ENCODE results near the gene SHISA3. TPM values are rescaled to one million over a fixed set of nuclear protein-coding genes. Genes with fewer than 3 reads are reported as not detected.

The SHISA3 gene
- total and polyA plus RNA-seq, 2 donors from 2014 or later: 20.3 to 31.7 TPM

DNA sequence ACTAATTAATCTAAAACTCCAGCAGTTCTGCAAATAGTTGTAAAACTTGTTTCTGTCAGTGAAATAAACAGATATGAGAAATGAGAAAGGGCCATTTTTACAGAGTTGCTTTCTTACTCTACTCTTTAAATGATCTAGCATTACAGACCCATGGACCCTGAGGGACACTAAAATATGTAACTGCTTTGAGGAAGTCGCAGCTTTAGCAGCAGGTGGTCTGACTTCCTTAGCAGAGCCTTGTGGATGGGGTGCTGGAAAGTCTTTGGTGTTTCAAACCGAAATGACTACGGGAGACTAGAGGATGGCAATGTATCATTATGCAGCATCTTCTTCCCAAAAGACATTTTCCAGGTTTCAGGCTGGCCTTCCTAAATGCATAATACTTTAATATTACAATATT, 18.7 kb downstream of the SHISA3 start:
- Histone ChIP-seq H3K4me1 (ENCODE audit: control insufficient read depth in 2 of 3, insufficient read depth in 2 of 3, low read depth in 1 of 3, low read length in 3 of 3) (peaks cover 0 to 6% (median 5%) of the 10 kb centered on the region in 3 donors), H3K27me3 (ENCODE audit: control insufficient read depth, insufficient read depth, low read length) (no peaks in the 10 kb centered on the region), H3K27ac (ENCODE audit: low read depth in 2 of 2, low read length in 2 of 2) (no peak overlapping the region), H3K36me3 (ENCODE audit: control insufficient read depth in 2 of 3, insufficient read depth in 3 of 3, low read length in 3 of 3) (no peaks in the 10 kb centered on the region), H3K9ac (ENCODE audit: low read length in 3 of 3) (no peak overlapping the region), H3K9me3 (ENCODE audit: control insufficient read depth in 2 of 3, insufficient read depth in 1 of 3, low read length in 3 of 3) (no peaks in the 10 kb centered on the region), H3K4me3 (ENCODE audit: low read length in 3 of 3) (no peak overlapping the region)
- DNase-seq: no peak
- TF ChIP-seq, protein P1, sequence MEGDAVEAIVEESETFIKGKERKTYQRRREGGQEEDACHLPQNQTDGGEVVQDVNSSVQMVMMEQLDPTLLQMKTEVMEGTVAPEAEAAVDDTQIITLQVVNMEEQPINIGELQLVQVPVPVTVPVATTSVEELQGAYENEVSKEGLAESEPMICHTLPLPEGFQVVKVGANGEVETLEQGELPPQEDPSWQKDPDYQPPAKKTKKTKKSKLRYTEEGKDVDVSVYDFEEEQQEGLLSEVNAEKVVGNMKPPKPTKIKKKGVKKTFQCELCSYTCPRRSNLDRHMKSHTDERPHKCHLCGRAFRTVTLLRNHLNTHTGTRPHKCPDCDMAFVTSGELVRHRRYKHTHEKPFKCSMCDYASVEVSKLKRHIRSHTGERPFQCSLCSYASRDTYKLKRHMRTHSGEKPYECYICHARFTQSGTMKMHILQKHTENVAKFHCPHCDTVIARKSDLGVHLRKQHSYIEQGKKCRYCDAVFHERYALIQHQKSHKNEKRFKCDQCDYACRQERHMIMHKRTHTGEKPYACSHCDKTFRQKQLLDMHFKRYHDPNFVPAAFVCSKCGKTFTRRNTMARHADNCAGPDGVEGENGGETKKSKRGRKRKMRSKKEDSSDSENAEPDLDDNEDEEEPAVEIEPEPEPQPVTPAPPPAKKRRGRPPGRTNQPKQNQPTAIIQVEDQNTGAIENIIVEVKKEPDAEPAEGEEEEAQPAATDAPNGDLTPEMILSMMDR (IDR thresholded peaks at IDR 0.05; ENCODE audit: borderline replicate concordance, extremely low read depth, insufficient read depth): no peak
- intact Hi-C loops (cut with DNase I): no loop called here
- no peak for FAIRE-seq

DNA sequence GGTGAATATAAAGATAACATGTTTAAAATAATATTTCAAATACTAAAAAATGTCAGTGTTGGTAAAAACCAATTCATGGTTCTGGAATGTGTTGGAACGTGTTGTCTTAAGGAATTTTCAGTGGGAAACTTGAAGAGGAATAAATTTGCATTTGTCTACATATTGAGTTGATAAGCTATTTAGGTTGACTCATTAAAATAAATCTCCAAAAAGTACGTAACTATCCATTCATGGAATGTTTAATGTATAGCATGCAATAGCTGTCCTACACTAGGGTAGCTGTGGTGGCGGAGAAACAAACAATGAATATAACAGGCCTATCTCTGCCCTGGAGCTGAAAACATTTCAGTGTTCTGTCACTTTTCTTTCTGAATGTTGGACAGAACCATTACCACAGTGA, 20.3 kb downstream of the SHISA3 start:
- FAIRE-seq: no peak
- peaks cover 0 to 4% (median 0%) of the 10 kb centered on the region in 3 donors for H3K4me1 ChIP-seq (ENCODE audit: control insufficient read depth in 2 of 3, insufficient read depth in 2 of 3, low read depth in 1 of 3, low read length in 3 of 3)
- H3K36me3 ChIP-seq (ENCODE audit: control insufficient read depth in 2 of 3, insufficient read depth in 3 of 3, low read length in 3 of 3): peaks cover 0 to 2% (median 0%) of the 10 kb centered on the region in 3 donors
- no peak overlapping the region for H3K27ac ChIP-seq (ENCODE audit: low read depth in 2 of 2, low read length in 2 of 2)
- H3K4me3 ChIP-seq (ENCODE audit: low read length in 3 of 3): no peak overlapping the region
- H3K27me3 ChIP-seq (ENCODE audit: control insufficient read depth, insufficient read depth, low read length): no peaks in the 10 kb centered on the region
- no peak overlapping the region for H3K9ac ChIP-seq (ENCODE audit: low read length in 3 of 3)
- no peak for DNase-seq
- no peaks in the 10 kb centered on the region for H3K9me3 ChIP-seq (ENCODE audit: control insufficient read depth in 2 of 3, insufficient read depth in 1 of 3, low read length in 3 of 3)
- TF ChIP-seq, protein P1 (IDR thresholded peaks at IDR 0.05; ENCODE audit: borderline replicate concordance, extremely low read depth, insufficient read depth): no peak
- intact Hi-C loops (cut with DNase I): no loop called here

DNA sequence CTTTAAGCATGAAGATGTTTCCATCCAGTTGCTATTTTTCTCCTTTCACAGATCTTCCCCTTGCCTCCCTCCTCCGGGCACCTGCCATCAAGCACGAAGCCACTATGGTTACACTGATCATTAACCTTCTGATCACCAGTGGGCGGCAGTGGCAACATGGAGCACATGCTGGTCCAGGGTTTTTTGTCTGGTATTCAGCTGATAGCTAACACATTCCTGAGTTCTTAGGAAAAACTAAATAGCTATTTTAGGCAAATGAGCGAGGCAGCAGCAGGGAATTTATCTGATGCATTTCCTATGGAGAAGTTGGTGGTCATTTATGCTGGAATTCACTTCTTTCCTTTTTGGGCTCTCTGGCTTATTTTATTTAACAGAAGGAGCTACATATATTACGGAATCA, 22.9 kb downstream of the SHISA3 start:
- intact Hi-C loops (cut with DNase I): no loop called here
- H3K4me1 ChIP-seq (ENCODE audit: control insufficient read depth in 2 of 3, insufficient read depth in 2 of 3, low read depth in 1 of 3, low read length in 3 of 3): no peaks in the 10 kb centered on the region
- peaks cover 0 to 2% (median 0%) of the 10 kb centered on the region in 3 donors for H3K36me3 ChIP-seq (ENCODE audit: control insufficient read depth in 2 of 3, insufficient read depth in 3 of 3, low read length in 3 of 3)
- no peak overlapping the region for H3K9ac ChIP-seq (ENCODE audit: low read length in 3 of 3)
- no peaks in the 10 kb centered on the region for H3K9me3 ChIP-seq (ENCODE audit: control insufficient read depth in 2 of 3, insufficient read depth in 1 of 3, low read length in 3 of 3)
- H3K27ac ChIP-seq (ENCODE audit: low read depth in 2 of 2, low read length in 2 of 2): no peak overlapping the region
- no peaks in the 10 kb centered on the region for H3K27me3 ChIP-seq (ENCODE audit: control insufficient read depth, insufficient read depth, low read length)
- DNase-seq (peak in 1 of 5 donors; percentile 54), FAIRE-seq (no peak)
- TF ChIP-seq, protein P1 (IDR thresholded peaks at IDR 0.05; ENCODE audit: borderline replicate concordance, extremely low read depth, insufficient read depth): no peak
- H3K4me3 ChIP-seq (ENCODE audit: low read length in 3 of 3): no peak overlapping the region

All from kidney (tissue), 14 donors.